ENCODE data around the gene AGBL3.

The AGBL3 gene

DNA sequence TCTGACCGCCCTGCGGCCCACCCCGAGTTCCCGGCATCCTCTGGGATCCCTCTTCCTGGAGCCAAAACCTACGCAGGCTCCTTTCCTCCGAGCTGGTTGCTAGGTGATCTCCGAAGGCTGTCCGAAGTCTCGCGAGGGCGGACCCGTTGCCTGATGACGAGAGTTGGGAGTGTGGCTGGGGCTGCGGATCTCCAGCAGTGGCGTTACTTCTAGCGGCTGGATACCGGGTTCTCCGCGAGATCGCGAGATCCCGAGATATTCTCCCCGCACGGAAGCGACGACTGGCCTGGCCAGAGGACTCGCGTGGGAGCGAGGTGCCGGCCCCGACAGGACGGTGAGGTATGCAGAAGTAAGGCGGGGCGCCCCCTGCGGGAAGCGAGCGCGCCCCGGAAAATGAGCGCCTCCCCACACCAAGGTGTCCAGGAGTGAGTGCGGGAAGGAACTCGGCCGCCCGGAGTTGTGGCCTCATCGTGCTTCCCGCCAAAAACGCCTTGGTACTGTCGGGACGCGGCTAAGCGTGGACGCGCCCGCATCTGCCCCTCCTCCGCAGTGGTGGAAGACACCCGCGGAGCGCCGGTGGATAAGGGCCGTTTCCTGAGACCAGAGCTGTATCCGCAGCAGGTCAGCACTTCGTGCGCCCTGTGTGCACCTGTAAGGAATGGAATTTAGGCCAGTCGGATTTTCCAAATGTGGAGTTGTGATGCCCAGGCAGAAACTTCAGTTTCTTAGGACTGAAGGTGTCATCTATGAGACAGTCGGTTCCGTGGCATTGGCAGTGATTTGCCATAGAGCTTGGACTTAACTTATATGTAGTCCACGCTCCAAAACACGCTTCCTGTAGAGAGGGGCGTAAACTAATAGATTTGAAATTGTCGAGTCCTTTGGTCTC lies at the start of gene AGBL3:
Gene AGBL3, plus strand, starts transcription at position 146 of the 889 bp plus-strand sequence. CDS start 1,426 bp downstream, outside the sequence.
- DNase-seq, result peak; percentile 97

DNA sequence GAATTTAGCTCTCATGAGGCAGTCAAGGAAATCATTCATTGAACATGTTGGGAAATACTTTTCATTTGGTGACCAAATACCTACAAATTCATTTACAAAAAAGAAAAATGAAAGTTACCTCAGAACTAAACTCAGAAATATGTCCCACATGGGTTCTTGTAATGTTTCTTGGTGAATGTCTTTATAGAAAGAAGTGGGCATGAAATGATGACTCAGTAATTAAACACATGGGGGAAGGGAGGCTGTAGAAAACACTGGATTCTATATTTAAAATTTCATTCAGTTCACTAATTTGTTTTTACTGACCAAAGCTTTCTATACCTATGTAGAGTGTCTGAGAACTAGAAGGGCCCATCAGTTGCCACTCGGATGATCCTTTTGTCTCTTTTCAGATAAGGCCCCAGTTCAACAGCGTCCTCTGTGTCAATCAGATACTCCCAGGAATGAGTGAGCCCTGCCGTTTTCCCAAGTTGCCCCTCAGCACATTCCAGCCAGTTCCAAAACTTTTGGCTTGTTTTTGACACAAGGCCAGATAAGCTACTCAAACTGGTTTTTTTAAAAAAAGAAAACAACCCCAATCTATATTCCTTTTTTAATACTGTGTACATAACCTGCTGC lies 49.3 kb upstream of the AGBL3 start:
- DNase-seq, result peak; percentile 45

DNA sequence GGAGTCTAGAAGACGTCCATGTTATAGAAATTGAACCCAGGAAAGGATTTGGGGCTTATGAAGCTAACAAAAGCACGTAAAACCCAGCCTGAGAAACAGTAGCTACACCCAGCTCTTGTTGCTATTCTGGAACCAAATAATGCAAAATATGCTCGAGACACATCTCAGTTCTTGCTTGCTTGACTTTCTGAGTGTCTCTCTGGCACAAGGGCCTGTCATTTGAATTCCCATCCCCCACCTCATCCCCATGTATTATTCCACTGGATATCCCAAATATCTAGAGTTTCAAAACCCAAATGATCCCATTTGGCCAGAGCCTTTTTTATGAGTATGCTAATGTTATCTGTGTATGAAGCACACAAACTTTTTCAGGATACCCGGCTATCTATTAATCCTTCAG lies 48.2 kb upstream of the AGBL3 start:
- DNase-seq, result no peak

DNA sequence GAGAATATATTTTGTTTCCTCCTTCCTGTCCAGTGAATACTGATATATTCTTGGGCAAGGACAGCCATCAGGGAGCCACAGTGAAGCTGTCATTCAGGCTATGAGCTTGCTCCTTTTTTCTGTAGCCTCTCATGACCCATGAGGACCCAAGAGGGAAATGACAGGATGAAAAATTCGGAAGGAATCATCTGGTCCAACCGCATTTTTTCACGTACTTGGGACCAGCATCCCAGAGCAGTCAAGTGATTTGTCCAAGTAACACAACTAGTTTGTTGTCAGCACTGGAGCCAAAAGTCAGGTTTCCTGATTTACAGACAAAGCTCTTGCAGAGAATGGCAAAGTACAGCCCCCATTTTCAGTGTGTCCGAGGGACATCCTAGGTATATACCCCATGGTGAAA lies 47.2 kb upstream of the AGBL3 start:
- DNase-seq, result no peak

DNA sequence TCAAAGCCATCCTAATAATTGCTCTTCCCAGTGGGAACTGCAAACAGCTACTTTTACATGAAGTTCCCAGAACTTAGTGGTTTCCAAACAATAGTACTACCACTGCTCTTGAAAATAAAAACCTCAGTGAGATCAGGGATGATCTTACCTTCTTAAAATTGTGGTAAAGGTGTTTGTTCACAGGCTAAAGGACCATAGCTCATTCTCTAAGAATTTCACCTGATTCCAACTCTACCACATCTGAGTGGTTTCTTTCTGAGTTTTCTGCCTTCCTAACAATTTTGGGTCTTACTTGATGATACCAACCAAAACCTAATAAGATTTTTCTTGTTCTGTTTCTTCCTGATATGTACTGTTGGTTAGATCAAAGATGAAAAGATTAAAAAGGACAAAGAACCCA lies 45.6 kb upstream of the AGBL3 start:
- no peak for DNase-seq

DNA sequence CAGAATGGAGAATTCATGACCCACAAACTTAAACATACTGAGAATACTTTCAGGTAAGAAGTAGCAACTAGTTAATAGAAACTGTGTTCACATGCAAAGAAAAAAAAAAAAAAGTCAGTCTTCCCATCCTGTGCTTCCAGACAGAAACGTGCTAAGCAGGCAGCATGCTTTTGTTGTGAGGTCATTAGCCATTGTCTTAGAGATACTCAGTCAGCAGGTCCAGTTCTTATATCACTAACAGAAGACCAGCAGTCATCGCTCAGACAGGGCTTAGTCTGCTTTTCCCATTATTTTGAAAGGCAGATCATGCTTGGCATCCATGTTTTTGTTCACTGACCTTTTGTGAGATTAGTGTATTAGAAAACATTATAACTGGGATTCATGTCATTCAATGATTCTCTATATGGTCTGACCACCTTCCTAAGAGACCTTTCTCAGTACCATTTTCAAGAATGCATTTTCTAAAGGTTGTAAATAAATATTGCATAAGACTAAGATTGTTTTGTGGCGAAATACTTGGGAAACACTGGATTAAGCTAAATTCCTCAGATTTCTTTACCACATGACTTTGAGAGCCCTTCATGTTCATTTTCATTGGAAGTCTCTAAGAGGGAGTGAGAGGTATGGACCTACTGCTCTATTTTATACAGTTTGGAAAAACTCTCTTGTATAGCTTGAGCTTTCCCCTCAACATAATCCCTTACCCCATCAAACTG lies 45.0 kb upstream of the AGBL3 start:
- DNase-seq, result no peak

DNA sequence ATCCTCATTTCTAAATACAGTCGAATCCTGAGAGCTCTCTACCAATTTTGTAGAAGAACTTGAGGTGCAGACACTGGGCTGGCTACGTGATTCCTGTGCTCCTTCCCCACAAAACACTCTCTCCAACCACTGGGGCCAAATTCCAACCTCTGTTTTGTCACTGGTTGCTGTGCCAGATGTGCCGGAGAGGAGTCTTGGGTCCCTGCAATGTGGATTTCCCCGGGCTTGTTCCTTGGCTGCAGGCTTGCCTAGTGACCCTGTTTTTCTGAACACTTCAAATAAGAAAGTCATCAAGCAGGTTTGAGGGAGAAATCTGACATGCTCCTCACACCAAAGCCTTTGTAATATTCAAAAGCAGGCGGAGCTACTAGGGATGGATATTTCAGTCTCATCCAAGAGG lies 44.4 kb upstream of the AGBL3 start:
- no peak for DNase-seq

DNA sequence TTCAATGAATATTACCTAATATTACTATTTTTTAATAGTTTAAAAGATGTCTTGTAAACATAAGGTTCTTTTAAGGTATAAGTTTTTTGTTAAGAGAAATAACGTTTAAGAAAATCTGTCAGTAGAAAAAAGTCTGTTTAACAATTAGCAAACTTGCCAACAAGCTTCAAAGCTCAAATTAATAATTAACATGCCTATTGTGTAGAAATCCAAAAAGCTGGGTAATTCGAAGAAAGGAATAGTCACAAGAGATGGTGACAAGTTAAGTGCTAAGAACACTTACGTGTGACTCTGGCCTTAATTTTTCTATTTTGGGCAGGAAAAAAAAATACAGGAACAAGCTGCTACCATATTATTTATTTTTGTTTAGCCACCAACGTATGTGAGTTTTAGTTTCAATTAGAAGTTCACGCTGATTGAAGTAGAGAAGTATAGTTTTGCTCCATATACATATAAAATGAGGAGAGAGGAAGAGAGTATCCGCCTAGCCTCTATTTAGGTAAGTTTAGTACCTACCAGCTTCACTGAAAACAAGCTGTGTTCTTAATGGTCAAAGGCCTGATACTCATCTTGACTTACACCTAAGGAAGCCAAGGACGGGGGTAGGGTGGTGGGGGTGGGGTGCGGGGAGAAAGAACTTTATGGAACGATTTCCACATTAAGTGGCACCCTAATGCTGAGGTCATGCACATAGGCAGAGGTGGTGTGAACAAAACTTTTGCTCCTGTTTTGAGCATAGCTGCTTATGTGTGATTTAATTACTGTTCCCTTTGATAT lies 43.4 kb upstream of the AGBL3 start:
- DNase-seq, result no peak

DNA sequence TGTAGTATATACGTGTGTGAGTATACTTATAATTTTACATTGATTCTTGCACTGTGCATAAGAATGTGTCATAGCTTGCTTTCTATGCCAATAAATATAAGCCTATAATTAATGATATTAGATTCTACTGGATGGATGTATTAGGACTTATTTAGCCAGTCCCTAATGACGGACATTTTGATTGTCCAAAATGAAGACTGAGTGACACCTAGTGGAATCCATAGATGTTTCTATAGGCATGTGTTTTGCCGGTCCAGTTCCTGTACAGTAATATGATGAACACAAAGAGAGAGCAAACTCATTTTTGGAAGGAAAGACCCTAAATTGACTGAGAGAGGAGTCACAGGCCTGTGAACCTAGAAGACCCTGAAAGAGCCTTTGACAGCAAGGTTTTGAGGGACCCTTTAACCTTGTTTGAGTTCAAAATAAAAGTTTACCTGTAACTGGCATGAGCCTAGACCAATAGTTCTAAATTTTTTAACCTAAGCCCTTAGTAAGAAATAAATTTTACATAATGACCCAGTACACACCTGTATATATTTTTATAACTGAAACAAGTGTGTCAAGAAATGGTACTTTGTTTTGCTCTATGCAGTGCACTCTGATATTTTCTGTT lies 42.4 kb upstream of the AGBL3 start:
- no peak for DNase-seq

DNA sequence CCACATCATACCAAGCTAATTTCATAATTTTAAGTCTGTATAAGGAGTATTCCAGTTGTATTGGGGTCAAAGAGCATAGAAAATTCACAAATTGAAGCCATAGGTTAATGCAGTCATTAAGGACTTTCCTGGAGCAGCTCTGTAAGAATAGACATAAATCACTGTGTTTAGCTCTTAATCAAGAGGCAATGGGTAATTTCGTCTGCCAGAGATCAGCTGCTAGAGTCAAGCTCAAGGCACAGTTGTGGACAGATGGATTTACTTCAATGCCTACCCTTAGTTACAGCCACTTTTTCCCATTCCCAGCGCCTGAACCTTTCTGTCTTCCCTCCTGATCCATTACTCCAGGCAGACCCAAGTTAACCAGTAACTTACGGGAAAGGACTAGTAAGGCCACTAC lies 40.6 kb upstream of the AGBL3 start:
- no peak for DNase-seq

DNA sequence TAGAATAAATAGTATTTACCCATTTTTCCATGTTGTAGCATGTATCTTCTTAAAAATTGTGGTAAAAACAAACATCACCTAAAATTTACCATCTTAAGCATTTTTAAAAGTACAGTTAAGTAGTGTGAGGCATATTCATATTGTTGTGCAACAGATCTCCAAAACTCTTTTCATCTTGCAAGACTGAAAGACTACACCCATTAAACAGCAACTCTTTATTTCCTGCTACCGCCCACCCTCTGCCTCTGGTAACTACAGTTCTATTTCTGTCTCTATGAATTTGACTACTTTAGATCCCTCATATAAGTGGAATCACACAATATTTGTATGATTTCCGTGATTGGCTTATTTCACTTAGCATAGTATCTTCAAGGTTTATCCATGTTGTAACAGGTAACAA lies 40.0 kb upstream of the AGBL3 start:
- DNase-seq, result no peak

DNA sequence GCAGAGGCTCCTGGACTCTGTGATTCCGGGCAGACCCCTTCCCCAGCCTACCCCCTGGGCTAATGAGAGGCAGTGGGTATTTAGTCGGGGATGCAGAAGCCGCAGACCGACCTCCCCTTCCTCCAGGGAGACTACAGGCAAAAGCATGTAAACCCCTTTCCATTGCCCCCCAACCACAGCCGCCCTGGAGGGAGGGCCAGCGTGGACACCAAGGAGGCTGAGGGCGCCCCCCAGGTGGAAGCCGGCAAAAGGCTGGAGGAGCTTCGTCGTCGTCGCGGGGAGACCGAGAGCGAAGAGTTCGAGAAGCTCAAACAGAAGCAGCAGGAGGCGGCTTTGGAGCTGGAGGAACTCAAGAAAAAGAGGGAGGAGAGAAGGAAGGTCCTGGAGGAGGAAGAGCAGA lies 39.0 kb upstream of the AGBL3 start:
- no peak for DNase-seq

DNA sequence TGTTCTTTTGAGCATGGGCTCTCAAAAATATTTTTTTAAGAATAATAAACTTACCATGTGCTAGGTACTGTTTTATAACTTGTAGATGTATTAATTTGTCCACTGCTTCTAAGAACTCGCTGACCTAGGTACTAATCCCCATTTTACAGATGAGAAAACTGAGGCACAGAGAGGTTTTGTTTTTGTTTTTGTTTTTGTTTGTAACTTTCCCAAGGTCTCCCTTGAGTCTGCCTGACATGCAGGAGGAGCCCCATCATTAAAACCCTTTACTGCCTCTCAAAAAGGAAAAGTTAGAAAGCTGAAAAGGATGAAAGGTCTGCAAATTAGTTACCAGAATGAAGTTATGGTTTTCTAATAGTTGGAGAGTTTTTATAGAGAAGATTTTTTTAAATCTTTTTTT lies 38.5 kb upstream of the AGBL3 start:
- DNase-seq, result no peak

DNA sequence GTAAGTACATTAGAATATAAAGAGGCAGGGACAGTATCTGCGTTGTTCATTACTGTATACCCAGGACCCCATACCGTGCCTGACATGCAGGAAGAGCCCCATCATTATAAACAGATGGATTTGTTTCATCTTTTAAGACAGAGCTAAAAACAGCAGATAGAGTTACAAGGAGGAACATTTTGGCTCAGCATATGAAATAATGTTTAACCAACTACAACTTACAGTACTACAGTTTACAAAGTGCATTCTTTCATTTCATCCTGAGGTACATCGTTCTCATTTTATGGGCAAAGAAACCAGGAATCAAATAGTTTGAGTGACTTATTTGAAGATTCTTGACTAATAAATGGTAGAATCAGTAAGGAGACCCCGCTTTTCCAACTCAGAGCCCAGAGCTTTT lies 38.1 kb upstream of the AGBL3 start:
- DNase-seq, result no peak

DNA sequence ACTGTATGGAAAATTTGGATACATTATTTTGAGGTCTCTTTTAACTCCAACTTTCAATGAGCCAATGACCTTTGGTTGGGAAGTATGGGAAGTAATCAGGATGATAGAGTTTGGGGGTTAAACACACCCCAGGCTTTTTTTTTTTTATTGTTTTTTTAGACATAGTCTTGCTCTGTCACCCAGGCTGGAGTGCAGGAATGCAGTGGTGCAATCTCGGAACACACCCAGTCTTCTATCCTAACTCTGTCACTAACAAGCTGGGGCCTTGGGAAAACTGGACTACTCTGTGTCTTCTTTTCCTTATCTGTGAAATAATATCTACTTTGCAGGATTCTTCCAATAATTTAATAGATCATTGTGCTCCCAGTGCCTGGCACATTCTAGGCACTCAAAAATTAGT lies 37.6 kb upstream of the AGBL3 start:
- no peak for DNase-seq

DNA sequence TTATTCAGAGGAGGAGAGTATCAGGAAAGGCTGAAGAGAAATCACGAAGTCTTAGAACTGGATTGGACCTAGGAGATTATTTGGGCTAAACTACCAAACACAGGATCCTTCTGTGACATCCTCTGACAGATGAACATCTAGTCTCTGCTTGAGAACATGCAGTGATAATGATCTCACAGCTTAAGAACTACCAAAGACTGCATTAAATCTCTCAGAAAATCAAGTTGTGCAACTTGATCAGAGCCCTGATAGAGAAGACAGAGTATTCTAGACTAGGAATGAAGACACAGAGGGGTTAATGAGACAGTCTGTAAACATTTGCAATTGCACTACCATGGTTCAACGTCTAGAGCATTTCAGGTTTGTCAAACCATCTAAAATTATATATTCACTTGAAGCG lies 37.1 kb upstream of the AGBL3 start:
- DNase-seq, result no peak

DNA sequence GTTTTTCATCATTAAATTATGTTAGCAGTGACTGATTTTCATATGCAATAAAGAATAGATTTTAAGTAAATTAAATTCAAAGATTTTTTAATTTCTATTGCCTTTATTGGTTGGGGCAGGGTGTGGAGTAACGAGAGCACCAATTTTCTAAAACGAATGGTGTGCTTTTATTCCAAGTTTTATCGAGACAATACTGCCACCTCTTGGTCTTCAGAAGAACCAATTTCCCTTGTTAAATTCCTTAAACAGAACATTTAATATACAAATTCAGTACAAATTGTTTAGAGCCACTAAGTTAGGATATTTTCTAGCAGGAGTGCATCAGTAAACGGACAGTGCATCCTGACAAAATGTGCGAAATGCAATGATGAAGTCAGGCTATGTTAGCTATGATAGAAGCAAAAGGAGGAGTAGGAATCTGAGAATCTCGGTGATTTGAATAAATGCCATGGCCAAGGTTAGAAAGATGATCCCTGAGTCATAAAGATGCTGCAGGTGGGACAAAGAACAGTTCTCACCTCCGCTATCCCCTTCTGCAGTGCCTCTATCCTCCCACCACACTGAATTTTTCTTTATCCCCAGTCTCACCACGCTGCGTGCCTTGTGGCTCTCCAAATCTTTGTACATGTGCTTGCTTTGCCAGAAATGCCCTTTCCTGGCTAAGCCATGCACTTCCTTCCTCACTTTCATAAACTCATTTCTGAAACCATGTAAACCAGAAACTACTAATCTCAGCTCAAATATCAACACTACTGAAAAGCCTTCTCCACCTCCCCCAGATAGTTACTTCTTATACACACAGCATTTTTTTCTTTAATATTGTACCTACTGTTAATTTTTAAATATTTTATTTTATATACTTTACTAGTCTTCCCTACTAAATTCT lies 31.9 kb upstream of the AGBL3 start:
- no peak for DNase-seq

DNA sequence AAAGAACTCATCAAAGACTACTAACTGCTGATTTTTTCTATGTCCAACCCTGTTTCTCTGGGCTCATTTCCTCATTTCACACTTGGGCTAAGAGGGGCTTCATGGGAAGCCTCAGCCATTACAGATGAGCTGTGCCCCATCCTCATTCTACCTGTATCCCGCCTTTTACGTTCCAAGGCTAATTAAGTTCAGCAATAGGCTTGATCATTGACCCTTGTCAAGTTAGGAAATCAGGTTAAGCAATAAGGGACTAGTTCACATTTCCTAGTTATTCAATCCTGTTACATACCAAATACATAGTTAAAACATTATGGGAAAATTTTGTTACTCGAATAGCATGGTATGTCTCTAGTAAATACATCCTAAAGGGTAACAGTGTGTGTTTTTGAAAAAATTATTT lies 29.3 kb upstream of the AGBL3 start:
- DNase-seq, result no peak

DNA sequence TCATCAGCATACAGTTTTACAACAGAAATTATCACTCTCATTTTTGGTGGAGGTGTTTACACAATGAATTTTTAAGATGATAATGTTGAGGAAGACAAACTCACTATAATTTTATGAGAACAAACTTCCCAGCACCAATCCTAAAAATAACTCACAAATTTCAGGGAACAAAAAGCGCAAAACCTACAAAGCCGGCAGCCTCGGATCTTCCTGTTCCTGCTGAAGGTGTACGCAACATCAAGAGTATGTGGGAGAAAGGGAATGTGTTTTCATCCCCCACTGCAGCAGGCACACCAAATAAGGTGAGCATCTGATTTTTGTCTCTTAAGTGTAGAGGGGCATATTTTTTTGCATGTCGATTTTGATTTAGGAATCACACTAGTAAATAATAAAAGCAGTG lies 26.5 kb upstream of the AGBL3 start:
- DNase-seq, result no peak

DNA sequence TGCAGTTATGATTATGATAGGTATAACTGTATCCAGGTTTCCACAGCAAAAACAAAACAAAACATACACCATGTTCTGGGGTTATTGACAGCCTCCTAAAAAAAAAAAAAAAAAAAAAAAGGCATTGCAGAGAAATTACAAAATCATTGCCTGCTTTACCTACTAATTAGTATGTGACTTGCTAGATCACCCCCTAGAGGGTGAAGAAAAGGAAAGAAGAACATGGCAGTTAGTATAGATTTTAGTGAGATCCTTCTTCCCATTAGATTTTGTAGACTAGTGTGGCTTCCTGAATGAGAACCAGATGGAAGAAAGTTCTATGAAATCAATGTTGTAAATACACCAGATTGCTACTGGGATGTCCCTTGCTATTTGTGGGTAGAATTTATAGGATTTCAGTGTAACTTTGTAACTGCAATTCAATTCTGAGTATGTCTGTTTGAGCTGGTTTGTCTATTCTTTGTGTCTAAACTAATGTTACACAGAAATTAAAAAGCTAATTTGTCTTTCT lies 24.0 kb upstream of the AGBL3 start:
- DNase-seq, result no peak

DNA sequence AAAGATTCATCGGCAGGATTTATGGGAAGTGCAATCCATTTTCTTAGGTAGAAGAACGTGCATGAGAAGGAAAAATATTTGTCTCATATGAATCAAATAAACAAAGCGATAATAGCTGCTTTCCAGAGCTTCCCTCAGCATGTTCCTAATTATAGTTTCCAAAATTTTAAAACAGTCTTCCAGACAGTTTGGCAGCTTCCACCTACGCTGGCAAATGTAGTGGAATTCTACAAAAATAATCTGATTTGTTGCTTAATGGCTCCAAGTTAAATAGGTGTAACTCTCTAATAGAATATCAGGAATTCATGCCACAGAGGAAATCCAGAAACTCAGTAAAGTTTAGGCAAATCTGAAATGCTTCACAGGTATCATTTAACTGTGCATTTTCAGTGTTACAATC lies 23.3 kb upstream of the AGBL3 start:
- no peak for DNase-seq

Measured in retina (tissue), 1 donor.